Astrocyte of the spinal cord (primary cell): ENCODE results near the gene TRIM27.

Source experiments
- DNase-seq: peaks from one replicate; pipeline ENCODE4 v3.0.0; 2011; ENCODE audit warnings: low read depth, low spot score
- H3K4me3 ChIP-seq: 2 replicates; pipeline ENCODE4 v1.5.1; 2011; ENCODE audit warnings: low read depth, mild to moderate bottlenecking, low read length, moderate library complexity
- in situ Hi-C: cut with HindIII; loops from 2 replicates; pipeline ENCODE4 v1.10.0; 2017; ENCODE audit warnings: low sequenced_read_pairs
- TF ChIP-seq, protein P1 (sequence below): IDR thresholded peaks from 2 replicates; pipeline ENCODE4 v1.5.1; 2012; ENCODE audit warnings: low read depth, mild to moderate bottlenecking, low read length, inconsistent platforms

The TRIM27 gene

DNA sequence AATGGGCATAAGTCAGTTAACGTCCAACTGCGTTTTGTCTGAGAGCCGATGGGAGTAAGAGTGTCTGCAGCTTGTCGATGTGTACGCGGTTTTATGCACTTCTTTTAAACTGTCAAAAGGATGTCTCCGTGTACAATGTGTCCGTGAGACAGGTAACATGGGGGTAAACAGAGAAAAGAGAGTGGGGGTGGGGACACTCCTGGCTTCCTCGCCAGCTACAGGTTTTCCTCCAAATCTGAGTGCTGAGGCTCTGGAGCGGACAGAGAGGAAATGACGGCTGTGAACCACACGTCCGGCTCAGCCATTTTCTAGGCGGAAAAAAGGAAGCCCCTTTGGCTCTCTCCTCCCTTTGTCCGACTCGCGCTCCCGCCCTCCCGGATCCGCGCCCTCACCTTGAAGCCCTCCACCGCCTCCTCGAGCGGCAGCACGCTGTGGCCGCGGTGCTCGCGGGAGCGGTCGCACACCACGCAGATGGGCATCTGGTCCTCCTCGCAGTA, 916 bp downstream of the TRIM27 start:
- in situ Hi-C loops: no loop called here
- TF ChIP-seq, protein P1, sequence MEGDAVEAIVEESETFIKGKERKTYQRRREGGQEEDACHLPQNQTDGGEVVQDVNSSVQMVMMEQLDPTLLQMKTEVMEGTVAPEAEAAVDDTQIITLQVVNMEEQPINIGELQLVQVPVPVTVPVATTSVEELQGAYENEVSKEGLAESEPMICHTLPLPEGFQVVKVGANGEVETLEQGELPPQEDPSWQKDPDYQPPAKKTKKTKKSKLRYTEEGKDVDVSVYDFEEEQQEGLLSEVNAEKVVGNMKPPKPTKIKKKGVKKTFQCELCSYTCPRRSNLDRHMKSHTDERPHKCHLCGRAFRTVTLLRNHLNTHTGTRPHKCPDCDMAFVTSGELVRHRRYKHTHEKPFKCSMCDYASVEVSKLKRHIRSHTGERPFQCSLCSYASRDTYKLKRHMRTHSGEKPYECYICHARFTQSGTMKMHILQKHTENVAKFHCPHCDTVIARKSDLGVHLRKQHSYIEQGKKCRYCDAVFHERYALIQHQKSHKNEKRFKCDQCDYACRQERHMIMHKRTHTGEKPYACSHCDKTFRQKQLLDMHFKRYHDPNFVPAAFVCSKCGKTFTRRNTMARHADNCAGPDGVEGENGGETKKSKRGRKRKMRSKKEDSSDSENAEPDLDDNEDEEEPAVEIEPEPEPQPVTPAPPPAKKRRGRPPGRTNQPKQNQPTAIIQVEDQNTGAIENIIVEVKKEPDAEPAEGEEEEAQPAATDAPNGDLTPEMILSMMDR: no peak
- peak; percentile 40 for DNase-seq

DNA sequence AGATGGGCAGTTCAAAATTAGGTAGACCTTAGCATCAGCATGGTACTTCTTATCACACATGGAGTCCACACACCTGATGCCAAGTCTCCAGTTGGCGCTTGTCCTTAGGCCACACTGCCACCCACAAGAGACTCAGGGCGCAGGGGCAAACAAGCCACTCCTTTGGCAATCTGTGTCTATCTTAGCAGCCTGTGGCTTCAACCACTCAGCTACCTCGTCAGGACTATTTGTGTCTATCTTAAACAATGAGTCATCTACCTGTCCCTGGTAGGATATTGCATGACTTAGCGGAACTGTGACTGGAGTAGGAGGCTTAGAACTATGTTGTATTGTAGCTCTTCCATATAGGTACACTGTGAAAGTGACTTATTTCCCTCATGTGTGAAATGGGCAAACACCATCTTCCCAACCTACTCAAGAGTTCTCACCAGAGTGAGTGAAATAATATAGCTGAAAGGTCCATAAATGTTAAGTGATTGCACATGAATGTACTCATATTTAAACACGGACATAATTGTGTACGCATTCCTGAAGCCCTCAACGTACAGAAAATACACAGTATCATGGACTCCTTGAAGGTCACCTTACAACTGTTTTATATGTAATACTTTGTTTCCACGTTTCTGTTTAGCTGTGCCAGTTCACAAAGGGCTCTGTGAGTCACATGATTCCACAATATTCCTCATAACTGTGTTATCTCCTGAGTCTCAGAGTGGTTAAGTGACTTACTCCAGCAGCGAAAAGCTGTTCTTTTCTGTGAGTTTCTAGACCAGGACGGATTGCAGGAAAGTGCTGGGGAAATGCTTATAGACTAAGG, 1.6 kb downstream of the TRIM27 start:
- peak; percentile 22 for DNase-seq
- in situ Hi-C loops: no loop called here
- peak overlapping the region; percentile 89 for H3K4me3 ChIP-seq
- TF ChIP-seq, protein P1: no peak

More for the DNA sequence above, 916 bp downstream of the TRIM27 start:
- H3K4me3 ChIP-seq: peak overlapping the region; percentile 89

DNA sequence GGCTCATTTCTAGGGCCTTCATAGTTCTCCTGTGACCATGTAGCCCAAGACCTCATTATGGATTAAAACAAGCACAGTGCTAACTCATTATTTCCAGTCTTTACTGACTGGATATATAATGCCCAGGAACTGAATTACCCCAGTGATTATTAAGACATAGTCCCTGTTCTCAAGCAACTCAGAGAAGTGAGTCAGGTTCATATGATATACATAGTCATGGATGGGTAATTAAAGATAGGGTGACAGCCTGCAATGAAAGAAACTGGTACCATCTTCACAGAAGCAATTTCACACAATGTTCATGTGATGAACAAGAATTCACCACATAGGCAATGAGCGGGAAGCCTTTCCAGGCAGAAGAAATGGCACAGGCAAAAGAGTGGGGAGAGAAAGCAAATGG, 3.5 kb downstream of the TRIM27 start:
- H3K4me3 ChIP-seq: no peak overlapping the region
- TF ChIP-seq, protein P1: no peak
- no peak for DNase-seq
- in situ Hi-C loops: no loop called here

GRCh38 chr6:28914941-28915340, 8.8 kb downstream of the TRIM27 start:
- no peak overlapping the region for H3K4me3 ChIP-seq
- TF ChIP-seq, protein P1: no peak
- no peak for DNase-seq
- in situ Hi-C loops: no loop called here

- H3K4me3 ChIP-seq: no peak overlapping the region
- no peak for DNase-seq
- TF ChIP-seq, protein P1: no peak
- in situ Hi-C loops: no loop called here
Measured at GRCh38 chr6:28910901-28911690, 12.7 kb downstream of the TRIM27 start.

GRCh38 chr6:28907394-28907793, 16.4 kb downstream of the TRIM27 start:
- in situ Hi-C loops: no loop called here
- TF ChIP-seq, protein P1: no peak
- H3K4me3 ChIP-seq: no peak overlapping the region
- DNase-seq: peak; percentile 70
